Hematopoietic multipotent progenitor cell treated with erythropoietin and hydrocortisone succinate and interleukin-3 and kit ligand, for 17 days (in vitro differentiated cells): ENCODE data around the gene ZNF469.
"Not testable (repeated sequence)": the region's sequence is repeated elsewhere in the genome, so short reads cannot be mapped to it uniquely, and the experiment has no call there.

Experiments used
- DNase-seq: peaks from one replicate; pipeline ENCODE4 v3.0.0-alpha.2; 2015; ENCODE audit warnings: low spot score

ZNF469 gene

GRCh38 chr16:88360401-88360800 lies 22.4 kb upstream of the ZNF469 start:
- not testable (repeated sequence) for DNase-seq

- DNase-seq = no peak
Observed at GRCh38 chr16:88360999-88361398, 21.8 kb upstream of the ZNF469 start.

- no peak for DNase-seq
Observed at GRCh38 chr16:88361775-88362174, 21.0 kb upstream of the ZNF469 start.

- DNase-seq = no peak
Observed at GRCh38 chr16:88363239-88363891, 19.4 kb upstream of the ZNF469 start.

GRCh38 chr16:88365244-88365865 lies 17.4 kb upstream of the ZNF469 start:
- no peak for DNase-seq

- DNase-seq = no peak
Observed at GRCh38 chr16:88366032-88366703, 16.6 kb upstream of the ZNF469 start.

GRCh38 chr16:88366704-88367047 lies 16.1 kb upstream of the ZNF469 start:
- DNase-seq = no peak

GRCh38 chr16:88367560-88367959 lies 15.2 kb upstream of the ZNF469 start:
- no peak for DNase-seq

GRCh38 chr16:88368036-88368435 lies 14.7 kb upstream of the ZNF469 start:
- no peak for DNase-seq

GRCh38 chr16:88368994-88369393 lies 13.8 kb upstream of the ZNF469 start:
- no peak for DNase-seq

GRCh38 chr16:88369447-88370008 lies 13.2 kb upstream of the ZNF469 start:
- no peak for DNase-seq

- no peak for DNase-seq
Observed at GRCh38 chr16:88370365-88370764, 12.4 kb upstream of the ZNF469 start.

- DNase-seq = no peak
Observed at GRCh38 chr16:88372522-88372921, 10.2 kb upstream of the ZNF469 start.

- DNase-seq = no peak
Observed at GRCh38 chr16:88373211-88373610, 9.5 kb upstream of the ZNF469 start.

- no peak for DNase-seq
Observed at GRCh38 chr16:88373927-88374492, 8.7 kb upstream of the ZNF469 start.

GRCh38 chr16:88374736-88375135 lies 8.0 kb upstream of the ZNF469 start:
- no peak for DNase-seq

- no peak for DNase-seq
Observed at GRCh38 chr16:88375236-88375975, 7.4 kb upstream of the ZNF469 start.

- no peak for DNase-seq
Observed at GRCh38 chr16:88375996-88376834, 6.5 kb upstream of the ZNF469 start.

GRCh38 chr16:88376835-88377726 lies 5.7 kb upstream of the ZNF469 start:
- DNase-seq = no peak

- DNase-seq = no peak
Observed at GRCh38 chr16:88377961-88378360, 4.8 kb upstream of the ZNF469 start.
